Activated naive CD4-positive, alpha-beta T cell treated with anti-CD3 and anti-CD28 coated beads, Interleukin-2, amount 10 ng/mL, durations not matched to agents 7 days and 5 days (primary cell): ENCODE results near the gene NAPA.

ENCODE experiments used
- CTCF ChIA-PET: fragments of 350-600 bp; sonication (Branson Sonifier 250); formaldehyde crosslinking; loops from one replicate; lab custom pipeline; 2021; ENCODE audit warnings: antibody characterized with exemption; lab: Charles Lee
- DNase-seq: peaks from one replicate; pipeline ENCODE4 v3.0.0-alpha.2; 2020
- H3K27ac Mint-ChIP-seq: one replicate; pipeline ENCODE4 v1.8.0; 2021; ENCODE audit warnings: mild to moderate bottlenecking, moderate library complexity, mixed read lengths
- H3K27me3 Mint-ChIP-seq: one replicate; pipeline ENCODE4 v1.8.0; 2021; ENCODE audit warnings: mild to moderate bottlenecking, mixed read lengths
- H3K36me3 Mint-ChIP-seq: one replicate; pipeline ENCODE4 v1.8.0; 2021; ENCODE audit warnings: mixed read lengths
- H3K4me1 Mint-ChIP-seq: one replicate; pipeline ENCODE4 v1.8.0; 2021; ENCODE audit warnings: mixed read lengths
- H3K4me3 Mint-ChIP-seq: one replicate; pipeline ENCODE4 v1.8.0; 2021; ENCODE audit warnings: mild to moderate bottlenecking, moderate library complexity, mixed read lengths
- H3K9me3 Mint-ChIP-seq: one replicate; pipeline ENCODE4 v1.8.0; 2021; ENCODE audit warnings: mixed read lengths

Gene NAPA

DNA sequence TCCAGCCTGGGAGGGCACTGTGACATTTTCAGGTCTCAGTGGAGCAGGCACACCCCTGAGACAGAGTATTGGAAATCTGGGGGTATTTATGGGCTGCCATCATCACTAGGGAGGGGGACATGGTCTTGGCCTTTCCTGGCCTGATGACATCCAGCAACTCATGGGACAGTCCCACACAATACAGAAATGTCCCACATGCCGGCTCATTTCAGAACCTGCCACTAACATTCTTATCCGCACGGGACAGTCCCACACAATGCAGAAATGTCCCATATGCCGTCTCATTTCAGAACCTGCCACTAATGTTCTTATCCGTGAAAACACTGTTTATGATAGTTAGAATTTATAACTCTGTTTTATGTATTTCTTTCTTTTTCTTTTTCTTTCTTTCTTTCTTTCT is 53.0 kb downstream of the NAPA start:
- no peak for DNase-seq
- H3K4me1 Mint-ChIP-seq: no peaks in the 10 kb centered on the region
- CTCF ChIA-PET: no interaction called here
- H3K36me3 Mint-ChIP-seq: no peaks in the 10 kb centered on the region
- no peak overlapping the region for H3K4me3 Mint-ChIP-seq
- peaks cover 17% of the 10 kb centered on the region for H3K27me3 Mint-ChIP-seq
- no peak overlapping the region for H3K27ac Mint-ChIP-seq
- H3K9me3 Mint-ChIP-seq: no peaks in the 10 kb centered on the region

GRCh38 chr19:47459477-47459876 is 55.4 kb downstream of the NAPA start:
- Mint-ChIP-seq H3K9me3 (no peaks in the 10 kb centered on the region), H3K27me3 (peaks cover 18% of the 10 kb centered on the region), H3K4me3 (no peak overlapping the region), H3K36me3 (no peaks in the 10 kb centered on the region), H3K27ac (no peak overlapping the region), H3K4me1 (no peaks in the 10 kb centered on the region)
- CTCF ChIA-PET: no interaction called here
- no peak for DNase-seq

DNA sequence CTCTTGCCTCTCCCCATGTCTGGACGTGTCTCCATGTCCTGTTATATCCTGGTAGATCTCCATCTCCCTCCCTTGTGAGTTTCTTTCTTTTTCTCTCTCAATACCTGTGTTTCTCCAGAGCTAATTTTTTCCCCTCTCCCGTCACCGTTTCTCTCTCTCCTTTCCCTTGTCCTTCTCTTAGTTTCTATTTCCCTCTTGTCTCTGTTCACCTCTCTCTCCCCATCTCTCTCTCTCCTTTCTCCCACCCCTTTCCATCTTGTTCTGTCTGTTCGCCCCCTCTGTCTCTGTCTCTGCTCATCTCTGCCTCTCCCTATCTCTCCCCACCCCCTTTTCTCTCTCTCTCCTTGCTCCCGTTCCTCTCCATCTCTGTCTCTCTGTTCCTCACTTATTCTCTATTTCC is 56.2 kb downstream of the NAPA start:
- CTCF ChIA-PET: no interaction called here
- DNase-seq: no peak
- Mint-ChIP-seq H3K36me3 (no peaks in the 10 kb centered on the region), H3K4me3 (no peak overlapping the region), H3K9me3 (no peaks in the 10 kb centered on the region), H3K4me1 (no peaks in the 10 kb centered on the region), H3K27me3 (peaks cover 20% of the 10 kb centered on the region), H3K27ac (no peak overlapping the region)

DNA sequence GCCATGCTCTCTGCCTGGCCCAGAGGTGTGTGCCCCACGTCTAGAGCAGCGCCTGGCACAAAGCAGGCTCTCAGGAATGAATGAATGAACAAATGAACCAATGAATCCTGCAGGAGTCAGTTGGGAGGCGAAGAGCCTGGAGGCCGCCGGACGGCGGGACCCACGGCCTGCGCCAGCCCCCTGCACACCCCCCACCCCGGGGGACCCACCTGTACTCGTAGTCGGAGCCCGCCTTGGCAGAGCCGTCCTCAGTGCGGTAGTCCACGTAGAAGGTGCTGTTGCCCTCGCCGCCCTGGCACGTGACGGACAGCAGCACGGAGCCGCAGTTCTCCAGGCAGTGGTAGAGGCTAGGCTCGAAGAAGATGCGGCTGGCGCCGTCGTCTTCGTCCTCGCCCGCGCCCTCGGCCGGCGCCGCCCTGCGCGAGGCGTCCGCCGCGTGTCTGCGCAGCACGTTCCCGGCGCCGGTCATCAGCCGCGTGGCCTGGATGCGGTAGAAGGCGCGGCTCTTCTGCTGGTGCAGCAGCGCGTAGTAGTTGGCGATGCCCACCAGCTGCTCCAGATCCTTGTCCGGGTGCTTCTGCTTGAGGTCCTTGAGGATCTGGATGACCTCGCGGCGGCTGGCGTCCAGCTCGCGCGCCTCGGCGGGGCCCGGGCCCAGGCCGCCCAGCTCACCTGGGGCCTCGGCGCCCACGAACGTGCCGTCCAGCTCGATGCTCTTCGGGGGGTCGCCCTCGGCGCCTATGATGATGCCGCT is 58.0 kb downstream of the NAPA start:
- CTCF ChIA-PET: no interaction called here
- peaks cover 26% of the 10 kb centered on the region for H3K27me3 Mint-ChIP-seq
- H3K36me3 Mint-ChIP-seq: no peaks in the 10 kb centered on the region
- no peak for DNase-seq
- no peak overlapping the region for H3K27ac Mint-ChIP-seq
- H3K4me1 Mint-ChIP-seq: no peaks in the 10 kb centered on the region
- no peaks in the 10 kb centered on the region for H3K9me3 Mint-ChIP-seq
- no peak overlapping the region for H3K4me3 Mint-ChIP-seq

- Mint-ChIP-seq H3K9me3 (peaks cover 4% of the 10 kb centered on the region), H3K27me3 (peaks cover 84% of the 10 kb centered on the region), H3K4me3 (no peak overlapping the region), H3K36me3 (no peaks in the 10 kb centered on the region), H3K4me1 (peaks cover 26% of the 10 kb centered on the region), H3K27ac (no peak overlapping the region)
- DNase-seq: no peak
- CTCF ChIA-PET: no interaction called here
Measured at GRCh38 chr19:47450478-47450877, 64.4 kb downstream of the NAPA start.

DNA sequence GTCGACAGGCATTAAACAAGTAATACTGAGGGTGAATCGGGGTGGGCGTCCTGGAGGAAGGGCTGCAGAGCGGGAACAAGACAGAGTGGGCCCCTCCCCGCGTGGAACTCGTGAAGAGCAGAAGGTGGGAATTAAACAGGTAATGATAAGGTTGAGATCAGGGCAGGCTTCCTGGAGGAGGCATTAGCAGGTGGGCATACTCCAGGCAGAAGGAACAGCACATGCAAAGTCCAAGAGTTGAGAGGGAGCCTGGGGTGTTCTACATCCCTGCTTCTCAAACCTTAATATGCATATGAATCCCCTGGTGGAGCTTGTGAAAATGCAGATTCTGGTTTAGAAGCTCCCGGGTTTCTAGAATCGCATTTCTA is 66.5 kb downstream of the NAPA start:
- Mint-ChIP-seq H3K4me3 (no peak overlapping the region), H3K36me3 (no peaks in the 10 kb centered on the region)
- CTCF ChIA-PET: no interaction called here

DNA sequence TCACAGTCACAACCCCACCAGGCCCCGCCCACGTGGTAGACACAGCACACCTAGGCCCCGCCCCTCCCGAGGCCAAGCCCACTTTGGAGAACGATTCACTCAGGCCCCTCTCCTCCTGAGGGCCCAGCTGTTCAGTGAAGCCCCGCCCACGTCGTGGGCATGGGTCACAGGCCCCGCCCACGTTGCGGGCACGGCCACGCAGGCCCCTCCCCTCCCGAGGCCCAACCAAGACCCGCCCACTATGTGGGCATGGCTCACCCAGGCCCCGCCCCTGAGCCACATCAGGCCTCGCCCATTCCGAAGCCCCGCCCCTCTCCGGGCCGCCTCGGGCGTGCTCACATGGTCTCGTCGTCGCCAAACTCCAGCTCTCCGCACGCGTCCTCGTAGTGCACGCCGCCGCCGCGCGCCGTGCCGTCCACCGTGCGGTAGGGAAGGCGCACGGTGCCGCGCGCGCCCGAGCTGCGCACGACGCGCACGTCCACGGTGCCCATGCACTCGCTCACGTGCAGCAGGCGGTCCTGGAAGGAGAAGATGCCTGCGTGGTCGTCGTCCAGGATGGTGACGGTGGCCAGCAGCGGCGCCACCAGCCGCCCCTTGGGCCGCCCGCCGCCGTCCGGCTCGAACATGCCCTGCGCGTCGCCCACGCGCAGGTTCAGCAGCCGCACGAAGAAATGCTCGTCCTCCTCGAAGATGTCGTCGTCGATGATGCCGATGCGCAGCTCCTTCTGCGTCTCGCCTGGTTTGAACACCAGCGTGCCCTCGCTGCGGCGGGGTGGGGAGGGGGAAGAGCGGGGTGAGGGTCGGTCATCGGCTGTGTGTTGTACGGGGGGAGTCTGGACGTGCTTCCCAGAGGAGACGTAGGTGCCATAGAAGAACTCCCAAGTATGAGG is 67.1 kb downstream of the NAPA start:
- Mint-ChIP-seq H3K27ac (no peak overlapping the region), H3K36me3 (no peaks in the 10 kb centered on the region), H3K27me3 (peaks cover 90% of the 10 kb centered on the region), H3K9me3 (peaks cover 4% of the 10 kb centered on the region), H3K4me1 (peaks cover 50% of the 10 kb centered on the region), H3K4me3 (no peak overlapping the region)
- CTCF ChIA-PET: interaction anchor here (1.5 kb wide), 1 partner anchor 11 kb away, joined by 5 read pairs; no protein-coding TSS in a partner anchor
- DNase-seq: peak; percentile 77

More for the DNA sequence above, 66.5 kb downstream of the NAPA start:
- DNase-seq: no peak
- H3K9me3 Mint-ChIP-seq: peaks cover 4% of the 10 kb centered on the region
- no peak overlapping the region for H3K27ac Mint-ChIP-seq
- peaks cover 86% of the 10 kb centered on the region for H3K27me3 Mint-ChIP-seq
- peaks cover 45% of the 10 kb centered on the region for H3K4me1 Mint-ChIP-seq

- peaks cover 50% of the 10 kb centered on the region for H3K4me1 Mint-ChIP-seq
- no peak overlapping the region for H3K27ac Mint-ChIP-seq
- H3K36me3 Mint-ChIP-seq: no peaks in the 10 kb centered on the region
- CTCF ChIA-PET: interaction anchor here (0.6 to 1.5 kb wide), 3 partner anchors 10 to 345 kb away, joined by 3 to 5 read pairs (median 5); no protein-coding TSS in a partner anchor
- peaks cover 96% of the 10 kb centered on the region for H3K27me3 Mint-ChIP-seq
- H3K4me3 Mint-ChIP-seq: peak overlapping the region; percentile 47
- DNase-seq: peak; percentile 57
- H3K9me3 Mint-ChIP-seq: peaks cover 4% of the 10 kb centered on the region
Measured at GRCh38 chr19:47446534-47447469, 68.1 kb downstream of the NAPA start.

DNA sequence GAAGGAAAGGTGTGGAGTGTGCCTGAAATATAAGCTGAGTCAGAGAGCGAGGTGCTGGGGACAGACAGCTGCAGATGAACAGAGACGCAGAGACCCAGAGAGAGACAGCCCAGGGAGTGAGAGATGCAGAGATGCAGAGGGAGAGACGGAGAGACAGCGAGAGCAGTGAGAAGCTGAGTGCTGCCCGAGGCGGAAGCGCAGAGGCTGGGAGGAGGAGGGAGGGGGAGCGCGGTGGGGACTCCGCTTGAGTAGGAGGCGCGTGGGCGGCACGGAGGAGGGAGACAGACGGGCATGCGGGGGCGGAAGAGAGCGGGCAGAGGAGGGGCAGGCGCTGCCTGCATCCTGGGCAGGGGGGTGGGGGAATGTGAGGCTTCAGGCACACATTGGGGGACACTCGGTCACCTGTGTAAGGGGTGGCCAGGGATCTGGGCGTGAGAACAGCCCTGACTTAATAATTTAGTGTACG is 68.9 kb downstream of the NAPA start:
- CTCF ChIA-PET: interaction anchor here (0.7 to 1.3 kb wide), 3 partner anchors 9 to 97 kb away, joined by 3 to 5 read pairs (median 3); partner anchors contain the start of gene DHX34
- peak overlapping the region; percentile 28 for H3K27ac Mint-ChIP-seq
- peak; percentile 80 for DNase-seq
- peaks cover 50% of the 10 kb centered on the region for H3K4me1 Mint-ChIP-seq
- H3K27me3 Mint-ChIP-seq: peaks cover 94% of the 10 kb centered on the region
- H3K9me3 Mint-ChIP-seq: peaks cover 4% of the 10 kb centered on the region
- no peak overlapping the region for H3K4me3 Mint-ChIP-seq
- no peaks in the 10 kb centered on the region for H3K36me3 Mint-ChIP-seq

DNA sequence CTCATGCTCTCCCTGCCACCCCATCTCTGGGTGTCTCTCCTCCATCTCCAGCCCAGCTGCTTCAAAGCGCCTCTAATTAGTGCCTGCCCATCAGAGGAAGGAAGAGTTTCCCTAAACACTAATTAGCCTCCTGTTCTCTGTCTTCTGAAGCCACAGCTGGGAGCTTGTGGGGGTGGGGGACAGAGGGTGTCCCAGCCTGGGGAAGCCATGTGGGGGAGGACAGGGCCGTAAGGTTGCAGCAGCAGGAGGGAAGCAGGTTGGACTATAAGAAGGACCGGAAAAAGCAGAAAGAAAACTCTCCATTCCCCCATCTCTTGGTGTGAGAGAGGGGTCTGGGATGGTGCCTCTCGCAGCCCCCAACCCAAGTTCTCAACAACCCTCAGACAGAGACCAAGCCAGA is 69.3 kb downstream of the NAPA start:
- no peak for DNase-seq
- Mint-ChIP-seq H3K36me3 (no peaks in the 10 kb centered on the region), H3K27ac (no peak overlapping the region), H3K9me3 (peaks cover 4% of the 10 kb centered on the region), H3K4me3 (peak overlapping the region; percentile 25), H3K4me1 (peaks cover 50% of the 10 kb centered on the region), H3K27me3 (peaks cover 95% of the 10 kb centered on the region)
- CTCF ChIA-PET: interaction anchor here (0.7 to 1.3 kb wide), 3 partner anchors 9 to 96 kb away, joined by 3 to 5 read pairs (median 3); partner anchors contain the start of gene DHX34

- Mint-ChIP-seq H3K36me3 (no peaks in the 10 kb centered on the region), H3K4me3 (no peak overlapping the region), H3K4me1 (peaks cover 50% of the 10 kb centered on the region), H3K9me3 (peaks cover 4% of the 10 kb centered on the region), H3K27me3 (peaks cover 92% of the 10 kb centered on the region), H3K27ac (no peak overlapping the region)
- peak; percentile 72 for DNase-seq
- CTCF ChIA-PET: no interaction called here
Measured at GRCh38 chr19:47444388-47444821, 70.5 kb downstream of the NAPA start.

DNA sequence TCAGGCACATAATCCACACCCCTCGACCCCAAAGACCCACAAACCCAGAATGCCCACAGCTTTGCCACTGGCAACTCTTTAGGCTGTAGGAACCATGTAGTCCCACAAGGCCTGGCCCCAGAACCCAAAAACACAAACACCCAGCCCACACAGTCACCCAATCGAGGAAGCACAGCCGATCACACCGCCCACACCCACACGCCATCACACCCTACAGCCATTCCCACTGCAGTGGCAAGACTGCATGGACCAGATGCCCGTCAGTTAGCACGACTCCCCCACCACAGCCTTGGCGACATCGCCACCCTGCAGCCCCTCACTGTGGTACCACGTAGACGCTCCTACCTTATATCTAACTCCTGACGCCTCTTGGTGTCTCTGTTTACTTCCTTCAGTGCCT is 71.5 kb downstream of the NAPA start:
- Mint-ChIP-seq H3K36me3 (no peaks in the 10 kb centered on the region), H3K4me3 (no peak overlapping the region), H3K27ac (no peak overlapping the region), H3K4me1 (peaks cover 46% of the 10 kb centered on the region), H3K9me3 (peaks cover 4% of the 10 kb centered on the region), H3K27me3 (peaks cover 91% of the 10 kb centered on the region)
- no peak for DNase-seq
- CTCF ChIA-PET: no interaction called here

DNA sequence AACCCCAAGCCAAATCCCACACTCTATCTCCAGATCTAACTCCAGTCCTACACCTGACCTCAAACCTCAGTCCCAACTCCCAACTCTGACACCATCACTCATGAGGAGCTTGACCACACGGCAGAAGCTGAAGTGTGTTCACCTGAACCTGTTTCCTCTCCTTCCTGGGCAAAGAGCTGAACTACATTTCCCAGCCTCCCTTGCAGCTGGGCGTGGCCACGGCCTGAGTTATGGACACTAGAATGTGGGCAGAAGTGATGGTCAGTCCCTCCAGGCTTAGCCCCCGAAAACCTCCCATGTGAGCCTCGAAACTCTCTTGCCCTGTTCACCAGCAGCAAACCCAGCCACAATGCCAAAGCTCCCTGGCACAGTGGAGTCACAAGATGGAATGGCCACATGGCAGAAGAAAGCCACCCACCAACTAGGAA is 76.1 kb downstream of the NAPA start:
- Mint-ChIP-seq H3K9me3 (no peaks in the 10 kb centered on the region), H3K4me3 (no peak overlapping the region), H3K36me3 (no peaks in the 10 kb centered on the region), H3K27ac (no peak overlapping the region), H3K27me3 (peaks cover 70% of the 10 kb centered on the region), H3K4me1 (peaks cover 45% of the 10 kb centered on the region)
- DNase-seq: no peak
- CTCF ChIA-PET: interaction anchor here (1.4 to 11.1 kb wide), 3 partner anchors 11 to 269 kb away, joined by 6 to 158 read pairs (median 90); partner anchors contain the start of gene EHD2
